Endothelial cell of umbilical vein (primary cell): ENCODE results near the gene MED27. TPM values are rescaled to one million over a fixed set of nuclear protein-coding genes. Genes with fewer than 3 reads are reported as not detected.

Experiments used
- BruUV-seq: library from RNA; stranded (reverse); fragments of 400-500 nt; replicated peaks from 2 replicates; lab custom pipeline; 2021; lab: Mats Ljungman, UMichigan
- CTCF ChIA-PET: fragments of 300-600, 350-600 bp; sonication (Branson Sonifier 250); formaldehyde crosslinking; loops from one replicate; lab custom pipeline; 2021; ENCODE audit warnings: antibody characterized with exemption, inconsistent platforms; lab: Charles Lee
- POLR2A ChIA-PET: fragments of 300-600, 350-600 bp; sonication (Branson Sonifier 250); formaldehyde crosslinking; loops from one replicate; lab custom pipeline; 2021; ENCODE audit warnings: antibody characterized with exemption, inconsistent platforms; lab: Charles Lee
- DNase-seq: peaks from one replicate; pipeline ENCODE4 v3.0.0-alpha.2; 2011; ENCODE audit warnings: low read depth, low spot score
- FAIRE-seq: peaks from 2 replicates; lab custom pipeline; 2011; peaks lifted over from hg19 to GRCh38; lab: Jason Lieb, UNC
- H2AFZ ChIP-seq: 2 replicates; pipeline ENCODE4 v1.6.0; 2012; ENCODE audit warnings: low read depth, low read length, control low read depth, inconsistent platforms
- H3K27ac ChIP-seq: 2 replicates; pipeline ENCODE4 v1.5.1; 2011; ENCODE audit warnings: low read depth, mild to moderate bottlenecking, control low read depth, low read length, moderate library complexity; ENCODE audit not compliant: insufficient read depth
- H3K27me3 ChIP-seq, 2 experiments: 2 replicates each; pipeline versions ENCODE4 v1.6.0 to v1.6.1; 2011; ENCODE audit warnings: low read length in 2 of 2, mixed read lengths in 1 of 2; ENCODE audit not compliant: control insufficient read depth in 2 of 2, insufficient read depth in 2 of 2
- H3K36me3 ChIP-seq, 2 experiments: 2 replicates in 1 of 2; 3 replicates in 1 of 2; pipeline ENCODE4 v1.5.1; 2011; ENCODE audit warnings: low read length in 2 of 2, mild to moderate bottlenecking in 1 of 2, moderate library complexity in 1 of 2; ENCODE audit not compliant: control insufficient read depth in 2 of 2, insufficient read depth in 2 of 2; ENCODE audit errors: extremely low read depth in 1 of 2
- H3K4me1 ChIP-seq: 3 replicates; pipeline ENCODE4 v1.5.1; 2011; ENCODE audit warnings: mild to moderate bottlenecking, low read length; ENCODE audit not compliant: control insufficient read depth, insufficient read depth; ENCODE audit errors: extremely low read depth
- H3K4me2 ChIP-seq: 2 replicates; pipeline ENCODE4 v1.6.1; 2011; ENCODE audit warnings: low read length, control low read depth, mixed read lengths; ENCODE audit not compliant: insufficient read depth
- H3K4me3 ChIP-seq, 3 experiments: fragments of 200-600 bp in 1 of 3; sonication (generic), shearing (Covaris generic) in 1 of 3; replicated peaks in 1 of 3; 2 replicates each; pipeline ENCODE4 v1.5.1; 2011 to 2016; ENCODE audit warnings: control low read depth in 3 of 3, low read length in 3 of 3, mild to moderate bottlenecking in 2 of 3, inconsistent platforms in 1 of 3, low read depth in 1 of 3, moderate library complexity in 1 of 3; ENCODE audit not compliant: insufficient read depth in 1 of 3
- H3K79me2 ChIP-seq: 2 replicates; pipeline ENCODE4 v1.6.0; 2012; ENCODE audit warnings: low read length, inconsistent platforms; ENCODE audit not compliant: control insufficient read depth, insufficient read depth
- H3K9ac ChIP-seq: replicated peaks from 2 replicates; pipeline ENCODE3; 2011; ENCODE audit warnings: low read length, control low read depth; ENCODE audit not compliant: insufficient read depth; ENCODE audit errors: extremely low read depth
- H3K9me1 ChIP-seq: replicated peaks from 3 replicates; pipeline ENCODE4 v1.6.0; 2011; ENCODE audit warnings: mild to moderate bottlenecking, low read length; ENCODE audit not compliant: control insufficient read depth, insufficient read depth; ENCODE audit errors: extremely low read depth
- H3K9me3 ChIP-seq: replicated peaks from 2 replicates; pipeline ENCODE4 v1.5.1; 2012; ENCODE audit warnings: low read length, inconsistent platforms; ENCODE audit not compliant: control insufficient read depth, insufficient read depth
- H4K20me1 ChIP-seq: replicated peaks from 2 replicates; pipeline ENCODE3; 2011; ENCODE audit warnings: mild to moderate bottlenecking, low read length; ENCODE audit not compliant: control insufficient read depth, insufficient read depth; ENCODE audit errors: extremely low read depth
- EZH2 ChIP-seq: IDR thresholded peaks from 2 replicates; pipeline ENCODE4 v1.6.1; 2012; ENCODE audit warnings: borderline replicate concordance, low read depth, mild to moderate bottlenecking, moderate library complexity, low read length, inconsistent platforms; ENCODE audit not compliant: severe bottlenecking
- FOS ChIP-seq: IDR thresholded peaks from 2 replicates; pipeline ENCODE4 v1.6.1; 2011; ENCODE audit warnings: mild to moderate bottlenecking, low read length, moderate library complexity, borderline replicate concordance; ENCODE audit not compliant: insufficient read depth
- GATA2 ChIP-seq: IDR thresholded peaks from 2 replicates; pipeline ENCODE4 v1.7.0; 2011; ENCODE audit warnings: low read depth, mild to moderate bottlenecking, moderate library complexity, mixed read lengths, low read length; ENCODE audit not compliant: insufficient read length, insufficient read depth
- POLR2A ChIP-seq: IDR thresholded peaks from 2 replicates; pipeline ENCODE4 v1.6.1; 2012; ENCODE audit warnings: low read depth, mild to moderate bottlenecking, control low read depth, low read length
- POLR2AphosphoS5 ChIP-seq: IDR thresholded peaks from 2 replicates; pipeline ENCODE4 v1.6.1; 2012; ENCODE audit warnings: low read depth, mild to moderate bottlenecking, control low read depth, low read length, moderate library complexity; ENCODE audit not compliant: insufficient read depth
- dilution Hi-C: fragments of 300-500 bp; cut with MboI; formaldehyde crosslinking; loops from one replicate; pipeline ENCODE4 v1.15.0; 2019; ENCODE audit warnings: low sequenced_read_pairs; ENCODE audit not compliant: extremely low pct_ligation_motif_present
- intact Hi-C: fragments of 100-400 bp; cut with micrococcal nuclease; formaldehyde crosslinking; loops from one replicate; pipeline ENCODE4 v1.10.0; 2022
- polyA plus RNA-seq, 4 experiments: library from polyadenylated mRNA; depleted of rRNA in 3 of 4; stranded (reverse) in 3 of 4; unstranded in 1 of 4; fragments of >200 nt; gene quantifications; 2 replicates each; pipeline versions ENCODE4 v1.2.1 to v1.2.3, GENCODE V29; 2011 to 2012; ENCODE audit warnings: missing spikeins in 1 of 4
- total RNA-seq: library from RNA; stranded (reverse); gene quantifications from 2 replicates; pipeline ENCODE4 v1.2.3, GENCODE V29; 2021
- TF ChIP-seq, protein P1 (sequence below): IDR thresholded peaks from 2 replicates; pipeline ENCODE4 v1.6.1; 2011; ENCODE audit not compliant: insufficient read depth, insufficient read length
- TF ChIP-seq, protein P2 (sequence below), 2 donors: IDR thresholded peaks; 1 replicate in 1 of 2; 2 replicates in 1 of 2; pipeline ENCODE4 v1.5.1; 2011; ENCODE audit warnings: low read length in 2 of 2, mild to moderate bottlenecking in 2 of 2, moderate library complexity in 2 of 2, control low read depth in 1 of 2, inconsistent platforms in 1 of 2, low read depth in 1 of 2; ENCODE audit not compliant: insufficient read depth in 1 of 2; ENCODE audit errors: extremely low read depth in 1 of 2

The MED27 gene
- total and polyA plus RNA-seq, 2 donors (not counting 3 experiments of a cell fraction or from before 2014, with no cell fraction given): 27.9 to 47.8 TPM

- no peak for DNase-seq
- Histone ChIP-seq H3K79me2 (no peaks in the 10 kb centered on the region), H3K9me1 (no peaks in the 10 kb centered on the region), H3K36me3 (no peaks in the 10 kb centered on the region), H3K27ac (no peak overlapping the region), H2AFZ (no peak overlapping the region), H3K9ac (no peak overlapping the region), H3K4me1 (no peaks in the 10 kb centered on the region), H4K20me1 (no peaks in the 10 kb centered on the region), H3K9me3 (no peaks in the 10 kb centered on the region), H3K4me2 (no peak overlapping the region), H3K27me3 (no peaks in the 10 kb centered on the region), H3K4me3 (no peak overlapping the region)
- intact Hi-C loops (no loop called here), dilution Hi-C loops (no loop called here)
- CTCF ChIA-PET: interaction anchor here (1.3 kb wide), 1 partner anchor 64 kb away, joined by 5 read pairs; no protein-coding TSS in a partner anchor
- no peak for TF ChIP-seq POLR2A
- POLR2A ChIA-PET: no interaction called here
- FAIRE-seq: no peak
- no TSS peak for BruUV-seq
Observed at GRCh38 chr9:131905144-131905543, 174.5 kb downstream of the MED27 start.

DNA sequence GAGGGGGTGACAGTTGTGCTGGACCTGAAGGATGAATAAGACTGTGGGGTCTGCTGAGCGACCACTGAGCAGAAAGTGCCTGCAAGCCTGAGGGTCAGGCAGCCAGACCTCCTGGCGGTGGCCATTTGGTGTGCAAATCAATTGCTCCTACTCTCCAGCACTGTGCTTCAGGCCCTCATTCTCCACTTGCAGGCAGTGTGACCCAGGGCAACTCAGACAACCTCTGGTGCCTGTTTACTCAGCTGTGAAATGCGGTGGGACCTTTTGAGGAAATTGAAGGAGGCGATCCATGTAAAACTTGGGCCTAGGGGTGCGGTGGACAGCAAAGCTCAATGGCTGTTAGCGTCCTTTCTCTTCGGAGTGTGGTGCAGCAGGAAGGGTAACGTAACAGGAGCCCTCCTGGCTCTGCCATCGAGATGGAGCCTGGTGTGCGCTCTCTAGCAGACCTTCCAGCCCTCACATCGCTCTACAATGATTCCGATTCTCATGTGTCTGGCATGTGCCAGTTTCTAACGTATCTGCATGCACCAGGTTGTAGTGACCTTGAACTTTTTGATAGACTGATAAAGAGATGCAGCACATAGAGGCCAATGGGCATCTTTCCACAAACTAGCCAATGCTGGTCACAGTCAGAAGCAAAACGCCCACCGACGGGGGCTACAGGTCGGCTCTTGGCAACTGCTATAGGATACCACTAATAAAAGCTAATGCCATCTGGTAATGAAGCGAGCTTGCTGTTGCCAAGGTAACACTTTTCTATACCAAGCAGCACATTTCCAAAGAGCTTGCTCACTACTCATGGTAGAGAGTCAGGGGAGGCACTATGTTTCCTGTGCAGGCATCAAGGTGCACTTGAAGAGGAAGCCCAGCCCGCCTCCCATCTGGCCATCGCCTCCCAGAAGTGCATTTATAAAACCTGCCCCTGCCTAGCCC is 180.1 kb downstream of the MED27 start:
- H3K36me3 ChIP-seq: no peaks in the 10 kb centered on the region
- FAIRE-seq: no peak
- POLR2A ChIA-PET: no interaction called here
- no peaks in the 10 kb centered on the region for H3K9me3 ChIP-seq
- no peaks in the 10 kb centered on the region for H3K79me2 ChIP-seq
- H3K9ac ChIP-seq: no peak overlapping the region
- H3K9me1 ChIP-seq: no peaks in the 10 kb centered on the region
- DNase-seq: no peak
- intact Hi-C loops (no loop called here), dilution Hi-C loops (loop anchor here (10.0 kb wide), 1 partner anchor 95 kb away; no protein-coding TSS in a partner anchor)
- CTCF ChIA-PET: no interaction called here
- no peak for TF ChIP-seq EZH2
- TF ChIP-seq GATA2: no peak
- TF ChIP-seq, protein P1, sequence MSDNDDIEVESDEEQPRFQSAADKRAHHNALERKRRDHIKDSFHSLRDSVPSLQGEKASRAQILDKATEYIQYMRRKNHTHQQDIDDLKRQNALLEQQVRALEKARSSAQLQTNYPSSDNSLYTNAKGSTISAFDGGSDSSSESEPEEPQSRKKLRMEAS: no peak
- TF ChIP-seq, protein P2, sequence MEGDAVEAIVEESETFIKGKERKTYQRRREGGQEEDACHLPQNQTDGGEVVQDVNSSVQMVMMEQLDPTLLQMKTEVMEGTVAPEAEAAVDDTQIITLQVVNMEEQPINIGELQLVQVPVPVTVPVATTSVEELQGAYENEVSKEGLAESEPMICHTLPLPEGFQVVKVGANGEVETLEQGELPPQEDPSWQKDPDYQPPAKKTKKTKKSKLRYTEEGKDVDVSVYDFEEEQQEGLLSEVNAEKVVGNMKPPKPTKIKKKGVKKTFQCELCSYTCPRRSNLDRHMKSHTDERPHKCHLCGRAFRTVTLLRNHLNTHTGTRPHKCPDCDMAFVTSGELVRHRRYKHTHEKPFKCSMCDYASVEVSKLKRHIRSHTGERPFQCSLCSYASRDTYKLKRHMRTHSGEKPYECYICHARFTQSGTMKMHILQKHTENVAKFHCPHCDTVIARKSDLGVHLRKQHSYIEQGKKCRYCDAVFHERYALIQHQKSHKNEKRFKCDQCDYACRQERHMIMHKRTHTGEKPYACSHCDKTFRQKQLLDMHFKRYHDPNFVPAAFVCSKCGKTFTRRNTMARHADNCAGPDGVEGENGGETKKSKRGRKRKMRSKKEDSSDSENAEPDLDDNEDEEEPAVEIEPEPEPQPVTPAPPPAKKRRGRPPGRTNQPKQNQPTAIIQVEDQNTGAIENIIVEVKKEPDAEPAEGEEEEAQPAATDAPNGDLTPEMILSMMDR (IDR thresholded peaks at IDR 0.05; ENCODE audit: extremely low read depth in 1 of 2, insufficient read depth in 1 of 2, low read depth in 1 of 2, low read length in 2 of 2): no peak
- TF ChIP-seq POLR2AphosphoS5: no peak
- no peak for TF ChIP-seq FOS
- TF ChIP-seq POLR2A: no peak
- no peak overlapping the region for H3K4me3 ChIP-seq
- BruUV-seq: no TSS peak
- H4K20me1 ChIP-seq: no peaks in the 10 kb centered on the region
- no peak overlapping the region for H3K27ac ChIP-seq
- H3K27me3 ChIP-seq: no peaks in the 10 kb centered on the region
- no peak overlapping the region for H3K4me2 ChIP-seq
- H2AFZ ChIP-seq: no peak overlapping the region
- H3K4me1 ChIP-seq: no peaks in the 10 kb centered on the region
